DOHH2 (cell line): ENCODE data around the gene C11orf52.

Source experiments
- CTCF ChIP-seq: fragments of 200-600 bp; sonication (generic); IDR thresholded peaks from one replicate; pipeline ENCODE4 v1.5.1; 2014; ENCODE audit warnings: antibody characterized with exemption, mild to moderate bottlenecking, low read depth, low read length; ENCODE audit not compliant: poor library complexity, severe bottlenecking
- EZH2phosphoT487 ChIP-seq: fragments of 200-600 bp; sonication (generic); IDR thresholded peaks from 2 replicates; pipeline ENCODE4 v1.6.1; 2017; ENCODE audit warnings: borderline replicate concordance, mild to moderate bottlenecking, antibody characterized with exemption, low read length, moderate library complexity, mixed read lengths

- no peak for TF ChIP-seq CTCF
- no peak for TF ChIP-seq EZH2phosphoT487
Measured at GRCh38 chr11:111922803-111923202, 4.1 kb downstream of the C11orf52 start.
